Measurements from ENCODE around the gene WNT6. TPM values are rescaled to one million over a fixed set of nuclear protein-coding genes. Genes with fewer than 3 reads are reported as not detected.

WNT6 gene
- total RNA-seq, 4 donors from 2014 or later, result 0.36 to 3.9 (median 2.1) TPM

DNA sequence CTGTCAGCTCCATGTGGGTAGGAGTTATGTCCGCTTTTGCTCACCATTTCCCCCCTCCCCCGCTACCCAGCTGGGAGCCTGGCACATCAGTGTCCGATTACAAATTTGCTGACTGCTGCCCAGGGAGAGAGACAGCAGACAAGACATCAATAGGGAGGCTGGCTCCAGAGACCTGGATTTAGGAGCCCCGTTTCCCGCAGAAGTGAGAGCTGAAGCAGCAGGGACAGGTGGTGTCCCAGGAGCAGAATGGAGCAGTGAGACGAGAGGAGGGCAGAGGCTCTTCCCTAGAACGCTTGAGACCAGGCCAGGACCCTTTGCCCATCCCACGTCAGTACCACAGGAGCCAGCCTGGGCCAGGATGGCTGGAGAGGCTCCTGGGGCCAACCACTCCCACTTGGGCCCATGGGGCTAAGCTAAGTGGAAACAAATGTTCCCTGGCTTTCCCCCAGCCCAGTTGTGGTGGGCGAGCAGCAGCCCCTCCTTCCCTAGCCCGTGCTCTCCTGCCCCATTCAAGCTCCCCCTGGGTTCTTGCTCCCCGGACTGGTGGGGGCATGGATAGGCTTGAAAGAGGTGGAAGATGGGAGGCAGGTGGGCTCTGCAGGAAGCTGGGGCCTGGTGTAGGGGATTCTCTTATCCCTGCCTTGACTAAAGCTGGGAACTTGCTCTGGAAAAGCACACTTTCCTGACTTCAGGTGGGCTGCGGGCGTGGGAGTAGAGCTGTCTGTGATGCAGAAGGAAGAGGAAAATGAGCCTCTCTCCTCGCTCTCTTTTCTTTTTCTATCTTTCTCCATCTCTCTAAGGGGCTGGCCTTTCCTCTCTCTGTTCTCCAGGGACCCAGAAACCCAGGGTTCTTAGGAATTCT, 4.1 kb upstream of the WNT6 start:
- Histone ChIP-seq H3K4me3 (no peak overlapping the region), H3K36me3 (no peaks in the 10 kb centered on the region), H3K9me3 (no peaks in the 10 kb centered on the region), H3K27ac (no peak overlapping the region), H3K4me1 (peaks cover 7 to 17% of the 10 kb centered on the region in 2 donors), H3K27me3 (peaks cover 19 to 30% (median 19%) of the 10 kb centered on the region in 3 donors)
- intact Hi-C loops (cut with DNase I; ENCODE audit: low total_unique reads), result no loop called here
- in situ Hi-C loops (cut with MboI; ENCODE audit: low sequenced_read_pairs in 4 of 4), result no loop called here
- ATAC-seq, result no peak
- no peak for TF ChIP-seq POLR2A (IDR thresholded peaks at IDR 0.05)
- TF ChIP-seq, protein P1, sequence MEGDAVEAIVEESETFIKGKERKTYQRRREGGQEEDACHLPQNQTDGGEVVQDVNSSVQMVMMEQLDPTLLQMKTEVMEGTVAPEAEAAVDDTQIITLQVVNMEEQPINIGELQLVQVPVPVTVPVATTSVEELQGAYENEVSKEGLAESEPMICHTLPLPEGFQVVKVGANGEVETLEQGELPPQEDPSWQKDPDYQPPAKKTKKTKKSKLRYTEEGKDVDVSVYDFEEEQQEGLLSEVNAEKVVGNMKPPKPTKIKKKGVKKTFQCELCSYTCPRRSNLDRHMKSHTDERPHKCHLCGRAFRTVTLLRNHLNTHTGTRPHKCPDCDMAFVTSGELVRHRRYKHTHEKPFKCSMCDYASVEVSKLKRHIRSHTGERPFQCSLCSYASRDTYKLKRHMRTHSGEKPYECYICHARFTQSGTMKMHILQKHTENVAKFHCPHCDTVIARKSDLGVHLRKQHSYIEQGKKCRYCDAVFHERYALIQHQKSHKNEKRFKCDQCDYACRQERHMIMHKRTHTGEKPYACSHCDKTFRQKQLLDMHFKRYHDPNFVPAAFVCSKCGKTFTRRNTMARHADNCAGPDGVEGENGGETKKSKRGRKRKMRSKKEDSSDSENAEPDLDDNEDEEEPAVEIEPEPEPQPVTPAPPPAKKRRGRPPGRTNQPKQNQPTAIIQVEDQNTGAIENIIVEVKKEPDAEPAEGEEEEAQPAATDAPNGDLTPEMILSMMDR (IDR thresholded peaks at IDR 0.05 in 4 of 5, conservative IDR thresholded peaks at IDR 0.05 in 1 of 5), result no peak
- no peak for DNase-seq

GRCh38 chr2:218856167-218856895, 3.3 kb upstream of the WNT6 start:
- in situ Hi-C loops (cut with MboI; ENCODE audit: low sequenced_read_pairs in 4 of 4), result no loop called here
- ATAC-seq (no peak), DNase-seq (no peak)
- TF ChIP-seq, protein P1 (IDR thresholded peaks at IDR 0.05 in 4 of 5, conservative IDR thresholded peaks at IDR 0.05 in 1 of 5), result no peak
- no peak for TF ChIP-seq POLR2A (IDR thresholded peaks at IDR 0.05)
- Histone ChIP-seq H3K27ac (no peak overlapping the region), H3K4me1 (peaks cover 11 to 18% of the 10 kb centered on the region in 2 donors), H3K36me3 (no peaks in the 10 kb centered on the region), H3K4me3 (no peak overlapping the region), H3K27me3 (peaks cover 27 to 36% (median 27%) of the 10 kb centered on the region in 3 donors), H3K9me3 (no peaks in the 10 kb centered on the region)
- intact Hi-C loops (cut with DNase I; ENCODE audit: low total_unique reads), result no loop called here

DNA sequence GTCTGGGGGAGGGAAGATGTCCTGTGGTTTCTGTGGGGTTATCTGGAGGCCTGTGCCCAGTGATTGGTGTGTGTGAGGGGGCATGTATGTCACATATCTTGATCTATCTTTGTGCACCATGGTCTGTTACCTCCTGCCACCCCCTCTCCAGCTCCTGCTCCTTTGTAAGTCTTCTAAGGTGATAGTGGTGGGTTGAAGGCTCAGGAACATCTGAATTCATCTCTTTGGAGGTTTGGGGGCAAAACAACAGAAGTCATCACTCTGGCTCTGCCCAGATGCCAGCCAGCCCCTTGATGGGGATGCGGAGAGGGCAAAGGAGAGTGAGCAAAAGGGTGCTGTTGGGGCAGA, 2.7 kb upstream of the WNT6 start:
- Histone ChIP-seq H3K4me1 (peaks cover 11 to 18% of the 10 kb centered on the region in 2 donors), H3K9me3 (no peaks in the 10 kb centered on the region), H3K27me3 (peaks cover 33 to 39% (median 33%) of the 10 kb centered on the region in 3 donors), H3K36me3 (no peaks in the 10 kb centered on the region), H3K27ac (no peak overlapping the region), H3K4me3 (no peak overlapping the region)
- TF ChIP-seq POLR2A (IDR thresholded peaks at IDR 0.05), result no peak
- TF ChIP-seq, protein P1 (IDR thresholded peaks at IDR 0.05 in 4 of 5, conservative IDR thresholded peaks at IDR 0.05 in 1 of 5), result no peak
- in situ Hi-C loops (cut with MboI; ENCODE audit: low sequenced_read_pairs in 4 of 4), result no loop called here
- no peak for ATAC-seq
- intact Hi-C loops (cut with DNase I; ENCODE audit: low total_unique reads), result no loop called here
- no peak for DNase-seq

DNA sequence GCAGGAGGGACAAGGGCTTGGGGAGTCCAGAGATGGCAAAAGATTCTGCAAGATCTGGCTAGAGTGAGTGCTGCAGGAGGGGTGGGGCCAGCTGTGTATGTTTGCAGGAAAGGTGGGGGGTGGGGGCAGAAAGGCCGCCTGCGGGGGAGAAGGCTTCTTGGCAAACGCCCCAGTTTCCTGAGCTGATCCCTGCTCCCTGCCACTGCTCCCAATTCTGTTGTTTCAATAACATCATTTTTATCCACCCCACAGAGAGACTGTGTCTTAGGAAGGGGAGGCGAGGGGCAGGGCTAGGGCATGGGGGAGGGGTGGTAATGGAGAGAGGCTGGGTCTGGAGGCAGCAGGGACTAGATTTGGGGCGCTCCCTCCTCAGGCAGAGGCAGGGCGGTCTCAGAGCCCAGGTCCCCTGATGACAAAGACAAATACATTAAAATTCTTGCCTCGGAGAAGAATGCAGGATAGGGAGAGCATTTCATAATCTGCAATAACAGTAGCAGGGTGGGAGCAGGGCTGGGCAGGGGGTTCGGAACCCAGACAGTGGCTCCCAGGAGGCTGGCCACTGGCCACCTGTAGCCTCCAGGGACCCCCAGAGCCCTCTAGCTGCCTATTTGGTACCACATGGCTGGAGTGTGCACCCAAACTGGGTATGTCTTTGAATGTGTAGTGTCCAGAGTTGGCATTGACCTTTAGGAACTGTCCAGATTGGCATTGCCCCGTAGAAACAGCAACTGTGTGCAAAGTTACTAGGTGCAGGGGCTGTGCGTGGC, 2.1 kb upstream of the WNT6 start:
- DNase-seq (no peak), ATAC-seq (no peak)
- Histone ChIP-seq H3K36me3 (no peaks in the 10 kb centered on the region), H3K4me3 (no peak overlapping the region), H3K27ac (no peak overlapping the region), H3K27me3 (peaks cover 38 to 40% (median 39%) of the 10 kb centered on the region in 3 donors), H3K4me1 (peaks cover 11 to 18% of the 10 kb centered on the region in 2 donors), H3K9me3 (no peaks in the 10 kb centered on the region)
- intact Hi-C loops (cut with DNase I; ENCODE audit: low total_unique reads), result no loop called here
- no peak for TF ChIP-seq POLR2A (IDR thresholded peaks at IDR 0.05)
- TF ChIP-seq, protein P1 (IDR thresholded peaks at IDR 0.05 in 4 of 5, conservative IDR thresholded peaks at IDR 0.05 in 1 of 5), result no peak
- in situ Hi-C loops (cut with MboI; ENCODE audit: low sequenced_read_pairs in 4 of 4), result no loop called here

Measured in gastrocnemius medialis (tissue), 4 donors.